Brain microvascular endothelial cell (primary cell): ENCODE measurements around the gene LIPC.

Experiments
- DNase-seq: peaks from one replicate; pipeline ENCODE4 v3.0.0-alpha.2; 2020
- H3K27ac ChIP-seq: fragments of 250-450 bp; sonication (Bioruptor Pico); 2 replicates; pipeline ENCODE4 v1.5.1; 2020; ENCODE audit warnings: mild to moderate bottlenecking, moderate library complexity
- H3K27me3 ChIP-seq: fragments of 250-450 bp; sonication (Bioruptor Pico); replicated peaks from 2 replicates; pipeline ENCODE4 v1.5.1; 2020; ENCODE audit warnings: mild to moderate bottlenecking
- H3K36me3 ChIP-seq: fragments of 250-450 bp; sonication (Bioruptor Pico); replicated peaks from 2 replicates; pipeline ENCODE4 v1.5.1; 2020; ENCODE audit warnings: mild to moderate bottlenecking
- H3K4me3 ChIP-seq: 2 replicates; pipeline ENCODE4 v1.5.1; 2011; ENCODE audit warnings: low read depth, mild to moderate bottlenecking, control low read depth, low read length, moderate library complexity
- in situ Hi-C: cut with HindIII; loops from 2 replicates; pipeline ENCODE4 v1.10.0; 2017; ENCODE audit warnings: low sequenced_read_pairs, low pct_ligation_motif_present
- TF ChIP-seq, protein P1 (sequence below): IDR thresholded peaks from 2 replicates; pipeline ENCODE4 v1.5.1; 2011; ENCODE audit warnings: low read depth, mild to moderate bottlenecking, moderate library complexity, low read length, control low read depth, inconsistent platforms; ENCODE audit errors: missing control alignments

Gene LIPC

GRCh38 chr15:58392611-58393161, 39.1 kb upstream of the LIPC start:
- Histone ChIP-seq H3K36me3 (no peaks in the 10 kb centered on the region), H3K4me3 (no peak overlapping the region), H3K27me3 (no peaks in the 10 kb centered on the region), H3K27ac (no peak overlapping the region)
- DNase-seq = no peak
- in situ Hi-C loops = no loop called here
- TF ChIP-seq, protein P1, sequence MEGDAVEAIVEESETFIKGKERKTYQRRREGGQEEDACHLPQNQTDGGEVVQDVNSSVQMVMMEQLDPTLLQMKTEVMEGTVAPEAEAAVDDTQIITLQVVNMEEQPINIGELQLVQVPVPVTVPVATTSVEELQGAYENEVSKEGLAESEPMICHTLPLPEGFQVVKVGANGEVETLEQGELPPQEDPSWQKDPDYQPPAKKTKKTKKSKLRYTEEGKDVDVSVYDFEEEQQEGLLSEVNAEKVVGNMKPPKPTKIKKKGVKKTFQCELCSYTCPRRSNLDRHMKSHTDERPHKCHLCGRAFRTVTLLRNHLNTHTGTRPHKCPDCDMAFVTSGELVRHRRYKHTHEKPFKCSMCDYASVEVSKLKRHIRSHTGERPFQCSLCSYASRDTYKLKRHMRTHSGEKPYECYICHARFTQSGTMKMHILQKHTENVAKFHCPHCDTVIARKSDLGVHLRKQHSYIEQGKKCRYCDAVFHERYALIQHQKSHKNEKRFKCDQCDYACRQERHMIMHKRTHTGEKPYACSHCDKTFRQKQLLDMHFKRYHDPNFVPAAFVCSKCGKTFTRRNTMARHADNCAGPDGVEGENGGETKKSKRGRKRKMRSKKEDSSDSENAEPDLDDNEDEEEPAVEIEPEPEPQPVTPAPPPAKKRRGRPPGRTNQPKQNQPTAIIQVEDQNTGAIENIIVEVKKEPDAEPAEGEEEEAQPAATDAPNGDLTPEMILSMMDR = no peak

DNA sequence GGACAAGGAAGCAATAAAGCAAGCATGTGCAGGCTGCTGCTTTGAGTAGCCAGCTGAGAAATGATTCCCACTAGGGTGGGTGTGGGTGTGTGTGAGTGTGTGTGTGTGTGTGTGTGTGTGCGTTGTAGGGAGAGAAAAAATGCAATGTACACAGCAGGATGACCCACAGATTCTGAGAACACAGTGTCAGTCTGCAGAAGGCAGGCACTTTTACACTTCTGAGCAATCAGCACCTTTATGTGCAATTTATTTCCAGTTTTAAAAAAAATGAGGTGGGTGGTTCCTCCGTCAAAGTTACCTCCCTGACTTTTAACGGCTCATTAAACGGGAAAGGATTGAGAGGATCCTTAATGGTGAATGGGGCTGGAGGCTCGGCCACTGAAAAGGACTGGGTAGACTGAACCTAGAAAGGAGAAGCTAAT, 38.5 kb upstream of the LIPC start:
- no peak overlapping the region for H3K4me3 ChIP-seq
- H3K36me3 ChIP-seq = no peaks in the 10 kb centered on the region
- no peaks in the 10 kb centered on the region for H3K27me3 ChIP-seq
- in situ Hi-C loops = no loop called here
- TF ChIP-seq, protein P1 = no peak
- H3K27ac ChIP-seq = no peak overlapping the region
- no peak for DNase-seq

DNA sequence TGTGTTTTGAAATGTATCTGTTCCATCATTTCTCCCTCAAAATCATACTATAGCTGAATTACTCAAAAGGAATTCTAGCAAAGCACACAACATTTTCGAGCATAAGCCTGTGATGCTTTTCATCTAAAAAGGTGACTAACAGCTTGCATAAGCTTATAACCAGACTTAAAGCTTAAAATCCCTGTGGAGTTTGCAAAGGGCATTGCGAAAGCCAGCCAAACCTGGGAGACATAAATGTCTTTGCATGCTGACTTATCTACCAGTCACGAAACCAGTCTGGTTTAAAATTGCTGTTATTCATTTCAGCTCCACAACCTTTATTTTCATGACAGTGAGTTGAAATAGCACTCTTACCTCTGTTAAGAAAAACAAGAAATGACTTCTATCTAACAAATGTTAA, 35.6 kb upstream of the LIPC start:
- Histone ChIP-seq H3K4me3 (no peak overlapping the region), H3K27ac (no peak overlapping the region)

DNA sequence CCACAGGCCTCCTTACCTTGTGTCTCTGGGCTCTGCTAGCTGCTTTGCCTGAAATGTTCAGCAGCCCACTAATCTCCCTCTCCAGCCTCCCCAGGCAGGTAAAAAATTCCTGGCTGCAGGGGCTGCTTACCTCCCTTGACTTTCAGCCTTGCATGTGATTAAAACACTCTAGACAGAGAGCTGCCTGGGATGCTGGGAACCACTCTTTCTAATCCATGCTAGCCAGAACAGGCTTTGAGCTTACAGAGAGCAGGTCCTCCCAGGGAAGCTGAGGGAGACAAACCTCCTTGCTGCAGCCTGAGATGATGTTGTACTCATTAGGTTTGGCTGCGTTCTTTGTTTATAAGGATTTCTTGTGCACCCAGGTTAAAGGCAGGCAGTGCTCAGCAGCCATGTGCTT, 33.7 kb upstream of the LIPC start:
- Histone ChIP-seq H3K27me3 (no peaks in the 10 kb centered on the region), H3K4me3 (no peak overlapping the region), H3K27ac (no peak overlapping the region), H3K36me3 (no peaks in the 10 kb centered on the region)
- in situ Hi-C loops = no loop called here
- TF ChIP-seq, protein P1 = no peak
- DNase-seq = no peak

More for the DNA sequence above, 35.6 kb upstream of the LIPC start:
- Histone ChIP-seq H3K36me3 (no peaks in the 10 kb centered on the region), H3K27me3 (no peaks in the 10 kb centered on the region)
- in situ Hi-C loops = no loop called here
- peak; percentile 76 for DNase-seq
- TF ChIP-seq, protein P1 = no peak

DNA sequence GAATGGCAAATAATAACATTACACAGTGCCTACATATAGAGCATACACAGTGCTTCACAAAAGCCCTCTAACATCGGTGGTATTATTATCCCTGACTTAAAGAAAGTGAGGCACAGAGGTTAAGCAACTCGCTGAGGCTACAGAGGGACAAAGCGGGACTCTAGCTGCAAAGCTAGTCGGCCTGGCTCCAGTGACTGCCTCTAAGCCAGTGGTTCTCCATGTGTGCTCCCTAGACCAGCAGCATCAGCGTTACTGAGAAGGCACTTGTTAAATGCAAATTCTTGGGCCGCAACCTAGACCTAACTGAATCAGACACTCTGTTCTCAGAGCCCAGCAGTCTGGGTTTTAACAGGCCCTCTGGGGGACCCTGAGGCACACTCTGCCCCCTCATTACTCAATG, 33.1 kb upstream of the LIPC start:
- DNase-seq = no peak
- Histone ChIP-seq H3K36me3 (no peaks in the 10 kb centered on the region), H3K27ac (no peak overlapping the region), H3K27me3 (no peaks in the 10 kb centered on the region), H3K4me3 (no peak overlapping the region)
- in situ Hi-C loops = no loop called here
- TF ChIP-seq, protein P1 = no peak

DNA sequence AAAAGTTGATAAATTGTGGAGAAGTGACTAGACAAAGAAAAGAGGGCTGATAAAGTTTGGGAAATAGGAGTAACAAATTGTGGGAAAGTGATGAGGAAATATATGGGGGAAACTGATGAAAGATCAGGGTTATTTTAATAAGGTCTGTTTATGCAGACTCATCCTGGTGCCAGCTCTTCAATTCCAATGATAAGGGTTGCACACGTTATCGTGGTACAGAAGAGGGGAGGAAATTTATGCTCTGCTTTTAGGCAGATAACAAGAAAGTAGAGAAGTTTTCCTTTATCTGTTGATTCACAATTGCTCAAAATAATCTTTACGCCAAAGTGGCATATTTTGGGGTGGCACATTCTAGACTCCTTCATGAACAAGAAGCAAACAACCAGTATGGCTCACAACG, 32.1 kb upstream of the LIPC start:
- TF ChIP-seq, protein P1 = no peak
- in situ Hi-C loops = no loop called here
- no peak overlapping the region for H3K27ac ChIP-seq
- H3K36me3 ChIP-seq = no peaks in the 10 kb centered on the region
- no peak for DNase-seq
- H3K4me3 ChIP-seq = no peak overlapping the region
- no peaks in the 10 kb centered on the region for H3K27me3 ChIP-seq
